BE2C (cell line): Measurements from ENCODE around the gene APOBEC3B.
A peak's percentile ranks its signal among the peaks of the same experiment; 100 is the strongest.
"Not testable (repeated sequence)": the region's sequence is repeated elsewhere in the genome, so short reads cannot be mapped to it uniquely, and the experiment has no call there.

Source experiments
- DNase-seq: peaks from one replicate; pipeline ENCODE4 v3.0.0-alpha.2; 2020
- H3K27me3 ChIP-seq: fragments of 250-450 bp; sonication (Bioruptor Pico); 2 replicates; pipeline ENCODE4 v1.5.1; 2020; ENCODE audit warnings: mild to moderate bottlenecking
- H3K36me3 ChIP-seq: fragments of 250-450 bp; sonication (Bioruptor Pico); 2 replicates; pipeline ENCODE4 v1.5.1; 2020; ENCODE audit warnings: mild to moderate bottlenecking
- H3K4me1 ChIP-seq: fragments of 250-450 bp; sonication (Bioruptor Pico); 2 replicates; pipeline ENCODE4 v1.5.1; 2020
- H3K4me3 ChIP-seq: 2 replicates; pipeline ENCODE4 v1.5.1; 2011; ENCODE audit warnings: low read depth, low read length
- H3K9me3 ChIP-seq: fragments of 250-450 bp; sonication (Bioruptor Pico); 2 replicates; pipeline ENCODE4 v1.5.1; 2020
- CTCF ChIP-seq: IDR thresholded peaks from 2 replicates; pipeline ENCODE4 v1.5.1; 2012; ENCODE audit warnings: mild to moderate bottlenecking, low read depth, low read length

Gene APOBEC3B

DNA sequence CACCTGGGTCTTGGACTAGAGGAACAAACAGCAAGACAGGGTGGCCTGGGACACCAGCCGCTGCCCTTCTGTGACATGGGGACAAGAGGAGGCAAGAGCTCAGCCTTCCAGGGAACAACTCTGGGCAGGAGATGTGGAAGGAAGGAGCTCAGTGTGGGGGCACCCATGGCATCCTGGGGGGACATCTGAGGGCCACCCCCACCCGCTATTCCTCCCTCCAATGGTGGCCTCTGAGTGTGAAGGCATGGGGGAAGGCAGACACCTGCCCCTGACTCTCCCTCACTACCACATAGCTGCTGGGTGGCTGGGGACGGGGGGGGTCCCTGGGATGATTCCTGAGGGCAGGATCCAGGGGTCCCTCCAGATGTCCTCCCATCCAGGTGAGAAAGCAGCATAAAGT, 4.5 kb downstream of the APOBEC3B start:
- Histone ChIP-seq H3K9me3 (no peaks in the 10 kb centered on the region), H3K36me3 (no peaks in the 10 kb centered on the region), H3K4me1 (peaks cover 4% of the 10 kb centered on the region), H3K27me3 (no peaks in the 10 kb centered on the region), H3K4me3 (no peak overlapping the region)
- no peak for TF ChIP-seq CTCF
- no peak for DNase-seq

DNA sequence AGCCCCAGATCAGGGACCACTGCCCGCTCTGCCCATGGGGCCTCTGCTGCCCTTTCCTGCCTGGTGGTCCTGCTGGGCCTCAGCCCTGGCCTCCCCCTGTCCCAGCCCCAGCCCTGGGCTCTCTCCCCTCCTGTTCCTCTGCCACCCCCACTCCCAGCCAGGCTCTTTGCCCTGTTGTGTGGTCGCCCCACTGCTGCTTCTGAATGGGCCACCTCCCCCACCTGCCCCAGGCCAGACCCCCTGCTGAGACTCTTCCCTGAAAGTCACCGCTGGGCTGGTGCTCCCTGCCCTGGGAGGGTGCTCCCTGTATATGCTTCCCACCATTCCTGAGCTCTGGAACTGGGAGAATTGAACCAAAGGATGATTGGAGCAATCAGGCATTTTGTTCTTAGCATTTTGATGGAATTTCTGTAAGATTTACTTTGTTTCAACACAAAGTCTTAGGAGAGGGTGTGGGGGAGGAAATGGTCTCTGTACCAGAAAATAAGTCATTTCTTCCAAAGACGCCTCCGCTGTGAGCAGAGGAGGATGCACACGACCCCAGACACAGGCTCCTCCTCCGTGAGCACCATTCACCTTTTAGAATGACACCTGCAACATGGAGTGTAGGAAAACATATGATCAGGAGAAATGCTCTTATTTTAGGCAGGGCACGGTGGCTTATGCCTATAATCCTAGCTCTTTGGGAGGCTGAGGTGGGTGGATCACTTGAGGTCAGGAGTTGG, 5.2 kb downstream of the APOBEC3B start:
- DNase-seq = no peak
- Histone ChIP-seq H3K36me3 (no peaks in the 10 kb centered on the region), H3K4me1 (peaks cover under 1% of the 10 kb centered on the region; the same call in 1 of the 2 replicates), H3K9me3 (no peaks in the 10 kb centered on the region), H3K27me3 (no peaks in the 10 kb centered on the region), H3K4me3 (no peak overlapping the region)
- no peak for TF ChIP-seq CTCF

DNA sequence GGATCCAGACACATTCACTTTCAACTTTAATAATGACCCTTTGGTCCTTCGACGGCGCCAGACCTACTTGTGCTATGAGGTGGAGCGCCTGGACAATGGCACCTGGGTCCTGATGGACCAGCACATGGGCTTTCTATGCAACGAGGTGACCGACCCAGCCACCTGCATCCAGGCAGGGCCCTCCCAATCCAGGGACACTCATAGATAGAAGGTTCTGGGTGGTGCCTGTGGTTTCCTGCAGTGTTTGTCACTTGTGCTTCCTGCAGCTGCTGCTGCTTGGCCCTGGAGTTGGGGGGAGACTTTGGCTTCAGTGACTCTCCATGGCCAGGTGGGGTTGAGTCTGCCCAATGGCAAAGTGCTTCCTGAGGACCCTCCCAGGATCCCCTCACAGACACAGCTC, 7.3 kb downstream of the APOBEC3B start:
- Histone ChIP-seq H3K4me1 (peaks cover 9% of the 10 kb centered on the region; the same call in 1 of the 2 replicates), H3K4me3 (no peak overlapping the region), H3K9me3 (no peaks in the 10 kb centered on the region), H3K27me3 (no peaks in the 10 kb centered on the region), H3K36me3 (no peaks in the 10 kb centered on the region)
- DNase-seq = no peak
- no peak for TF ChIP-seq CTCF

DNA sequence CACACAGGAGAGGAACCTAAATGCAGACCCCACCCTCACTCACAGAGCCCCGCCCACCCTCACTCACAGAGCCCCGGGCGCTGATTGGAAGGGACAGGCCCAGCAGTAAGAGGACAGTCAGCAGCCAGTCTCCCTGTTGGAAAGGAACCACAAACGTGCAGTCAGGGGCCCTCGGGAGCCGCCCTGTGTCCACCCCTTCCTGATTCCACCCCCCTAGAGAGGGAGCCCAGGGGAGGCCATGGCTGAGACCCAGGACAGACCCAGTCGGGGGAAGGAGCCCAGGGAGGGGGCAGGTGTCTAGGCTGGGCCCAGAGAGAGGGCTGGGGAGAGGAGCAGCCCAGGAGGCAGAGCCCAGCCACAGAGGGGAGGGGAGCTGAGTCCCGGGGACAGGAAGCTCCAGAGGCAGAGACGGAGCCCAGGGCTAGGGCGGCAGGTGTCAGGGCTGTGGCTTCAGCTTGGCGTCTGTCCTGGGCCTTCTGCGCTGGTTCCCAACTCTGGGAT, 10.8 kb downstream of the APOBEC3B start:
- not testable (repeated sequence) for H3K27me3 ChIP-seq, H3K4me3 ChIP-seq
- DNase-seq = peak; percentile 90

DNA sequence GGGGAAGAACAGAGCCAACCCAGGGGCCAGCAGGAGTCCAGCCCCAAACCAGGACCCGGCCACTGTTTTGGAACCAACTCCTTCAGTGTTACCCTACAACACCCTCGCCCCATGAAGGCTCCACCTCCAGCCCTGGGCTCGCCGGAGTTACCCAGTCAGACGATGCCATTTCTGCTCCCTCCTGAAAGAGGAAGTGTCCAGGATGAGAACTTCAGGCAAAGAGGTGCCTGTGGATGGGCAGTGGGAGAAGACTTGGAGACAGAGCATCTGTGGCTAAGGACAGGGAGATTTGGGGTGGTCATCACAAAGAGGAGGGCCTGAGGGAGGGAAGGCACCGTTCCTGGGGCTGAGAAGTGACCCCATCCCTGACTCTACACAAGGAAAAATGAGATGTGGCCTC, 14.0 kb downstream of the APOBEC3B start:
- Histone ChIP-seq H3K36me3 (no peaks in the 10 kb centered on the region), H3K4me3 (no peak overlapping the region), H3K9me3 (no peaks in the 10 kb centered on the region), H3K27me3 (no peaks in the 10 kb centered on the region), H3K4me1 (peaks cover 14% of the 10 kb centered on the region; the same call in 1 of the 2 replicates)
- no peak for TF ChIP-seq CTCF
- DNase-seq = no peak

More for the DNA sequence above, 10.8 kb downstream of the APOBEC3B start:
- H3K4me1 ChIP-seq, H3K36me3 ChIP-seq, H3K9me3 ChIP-seq: not testable (repeated sequence)

DNA sequence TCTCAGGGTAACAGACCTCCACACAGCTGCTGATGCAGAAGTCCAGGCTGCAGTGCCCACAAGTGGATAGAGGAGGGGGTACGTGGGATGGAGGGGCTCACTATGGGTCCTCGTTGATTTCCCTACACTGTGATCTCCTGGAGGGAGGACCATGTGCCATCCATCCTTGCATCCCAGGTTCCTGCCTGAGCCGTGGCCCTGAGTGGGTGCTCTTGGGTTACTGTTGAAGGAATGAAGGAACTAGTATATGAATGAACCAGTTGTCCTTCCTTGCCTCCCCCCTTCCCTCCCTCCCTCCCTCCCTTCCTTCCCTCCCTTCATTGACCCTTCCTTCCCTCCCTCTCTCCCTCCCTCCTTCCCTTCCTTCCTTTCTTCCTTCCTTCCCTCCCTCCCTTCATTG, 15.4 kb downstream of the APOBEC3B start:
- DNase-seq = no peak
- no peak for TF ChIP-seq CTCF
- H3K27me3 ChIP-seq = no peaks in the 10 kb centered on the region
- H3K36me3 ChIP-seq = no peaks in the 10 kb centered on the region
- H3K4me3 ChIP-seq = no peak overlapping the region
- peaks cover 12% of the 10 kb centered on the region; the same call in 1 of the 2 replicates for H3K4me1 ChIP-seq
- H3K9me3 ChIP-seq = no peaks in the 10 kb centered on the region
